ENCODE measurements around the gene TLCD2.
"Not testable (repeated sequence)": the region's sequence is repeated elsewhere in the genome, so short reads cannot be mapped to it uniquely, and the experiment has no call there.

TLCD2 gene

GRCh38 chr17:1714980-1715802 lies 5.0 kb upstream of the TLCD2 start:
- Histone ChIP-seq H3K36me3 (ENCODE audit: control insufficient read depth, insufficient read depth, low read length) (peaks cover 15% of the 10 kb centered on the region; the same call in 1 of the 2 replicates), H3K4me3 (ENCODE audit: low read depth, low read length) (peak overlapping the region; percentile 82), H3K27me3 (ENCODE audit: control insufficient read depth, insufficient read depth, low read length) (no peaks in the 10 kb centered on the region), H3K27ac (ENCODE audit: low read depth, low read length) (peak overlapping the region; percentile 85), H3K9ac (ENCODE audit: low read depth, low read length) (no peak overlapping the region), H3K4me1 (ENCODE audit: control insufficient read depth, insufficient read depth, low read length) (peaks cover 19% of the 10 kb centered on the region), H3K9me3 (ENCODE audit: control insufficient read depth, insufficient read depth, low read length) (no peaks in the 10 kb centered on the region)

- Histone ChIP-seq H3K4me1 (ENCODE audit: control insufficient read depth, insufficient read depth, low read length) (peaks cover 19% of the 10 kb centered on the region), H3K4me3 (ENCODE audit: low read depth, low read length) (peak overlapping the region; percentile 82), H3K9me3 (ENCODE audit: control insufficient read depth, insufficient read depth, low read length) (no peaks in the 10 kb centered on the region), H3K27me3 (ENCODE audit: control insufficient read depth, insufficient read depth, low read length) (no peaks in the 10 kb centered on the region), H3K27ac (ENCODE audit: low read depth, low read length) (peak overlapping the region; percentile 85), H3K9ac (ENCODE audit: low read depth, low read length) (peak overlapping the region; percentile 15; the same call in 1 of the 2 replicates), H3K36me3 (ENCODE audit: control insufficient read depth, insufficient read depth, low read length) (peaks cover 15% of the 10 kb centered on the region; the same call in 1 of the 2 replicates)
Measured at GRCh38 chr17:1714427-1714979, 4.3 kb upstream of the TLCD2 start.

DNA sequence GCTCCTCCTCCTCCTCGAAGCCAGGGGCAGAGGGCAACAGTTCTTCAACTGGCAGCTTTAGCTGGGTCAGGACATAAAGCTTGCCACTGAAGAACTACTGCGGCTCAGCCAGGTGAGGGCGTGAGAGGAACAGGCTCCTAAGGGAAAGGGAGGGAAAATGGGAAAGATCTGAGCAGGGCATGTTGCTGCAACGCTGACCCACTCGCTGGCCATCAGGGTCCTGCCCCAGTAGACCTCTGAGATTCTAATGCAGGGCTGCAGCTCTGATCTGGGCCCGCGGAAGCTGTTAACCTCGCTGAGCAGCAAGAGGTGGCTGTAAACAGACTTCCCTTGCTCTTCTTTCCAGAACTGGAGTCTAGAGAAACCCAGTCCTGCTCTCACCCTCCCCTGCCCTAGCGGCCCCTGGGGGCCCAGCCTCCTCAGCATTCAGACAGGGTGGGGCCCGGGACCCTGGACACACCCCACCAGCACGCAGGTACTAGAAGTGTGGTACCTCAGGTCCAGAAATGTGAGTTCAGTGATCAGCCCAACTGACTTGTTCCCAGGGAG lies 3.8 kb upstream of the TLCD2 start:
- H3K27ac ChIP-seq (ENCODE audit: low read depth, low read length), result peak overlapping the region; percentile 73
- H3K9ac ChIP-seq (ENCODE audit: low read depth, low read length), result peak overlapping the region; percentile 15; the same call in 1 of the 2 replicates
- peak overlapping the region; percentile 82 for H3K4me3 ChIP-seq (ENCODE audit: low read depth, low read length)
- 0 out of 2 replicates have a peak, but pooled peaks cover 3% of the 10 kb centered on the region for H3K27me3 ChIP-seq (ENCODE audit: control insufficient read depth, insufficient read depth, low read length)
- peaks cover 22% of the 10 kb centered on the region for H3K4me1 ChIP-seq (ENCODE audit: control insufficient read depth, insufficient read depth, low read length)
- H3K9me3 ChIP-seq (ENCODE audit: control insufficient read depth, insufficient read depth, low read length), result no peaks in the 10 kb centered on the region
- peaks cover 15% of the 10 kb centered on the region; the same call in 1 of the 2 replicates for H3K36me3 ChIP-seq (ENCODE audit: control insufficient read depth, insufficient read depth, low read length)

GRCh38 chr17:1713160-1713877 lies 3.1 kb upstream of the TLCD2 start:
- Histone ChIP-seq H3K27ac (ENCODE audit: low read depth, low read length) (no peak overlapping the region), H3K9me3 (ENCODE audit: control insufficient read depth, insufficient read depth, low read length) (no peaks in the 10 kb centered on the region), H3K4me3 (ENCODE audit: low read depth, low read length) (peak overlapping the region; percentile 82), H3K9ac (ENCODE audit: low read depth, low read length) (no peak overlapping the region), H3K4me1 (ENCODE audit: control insufficient read depth, insufficient read depth, low read length) (peaks cover 22% of the 10 kb centered on the region), H3K36me3 (ENCODE audit: control insufficient read depth, insufficient read depth, low read length) (peaks cover 15% of the 10 kb centered on the region; the same call in 1 of the 2 replicates), H3K27me3 (ENCODE audit: control insufficient read depth, insufficient read depth, low read length) (0 out of 2 replicates have a peak, but pooled peaks cover 3% of the 10 kb centered on the region)

DNA sequence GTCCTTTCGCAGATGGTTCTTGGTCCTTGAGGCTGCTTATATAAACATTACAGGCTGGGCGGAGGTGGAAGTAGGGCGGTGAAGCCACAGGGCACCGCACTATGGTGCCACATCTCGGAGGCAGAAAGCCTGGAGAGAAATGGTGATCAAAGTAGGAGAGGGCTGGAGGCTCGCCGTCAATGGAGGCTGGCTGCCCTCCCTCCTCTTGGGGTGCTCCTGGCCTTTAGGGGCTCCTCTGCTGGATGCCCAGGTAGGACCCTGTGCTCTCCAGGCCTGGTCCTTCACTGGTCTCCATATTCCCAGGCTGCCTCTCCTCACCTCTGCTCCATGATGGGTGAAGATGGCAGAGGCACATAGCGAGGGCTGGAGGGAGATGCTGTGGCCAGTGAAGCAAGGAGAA lies 2.1 kb upstream of the TLCD2 start:
- no peak overlapping the region for H3K4me3 ChIP-seq (ENCODE audit: low read depth, low read length)
- 0 out of 2 replicates have a peak, but pooled peaks cover 3% of the 10 kb centered on the region for H3K27me3 ChIP-seq (ENCODE audit: control insufficient read depth, insufficient read depth, low read length)
- peaks cover 17% of the 10 kb centered on the region for H3K4me1 ChIP-seq (ENCODE audit: control insufficient read depth, insufficient read depth, low read length)
- peaks cover 15% of the 10 kb centered on the region; the same call in 1 of the 2 replicates for H3K36me3 ChIP-seq (ENCODE audit: control insufficient read depth, insufficient read depth, low read length)
- no peak overlapping the region for H3K9ac ChIP-seq (ENCODE audit: low read depth, low read length)
- no peak overlapping the region for H3K27ac ChIP-seq (ENCODE audit: low read depth, low read length)
- H3K9me3 ChIP-seq (ENCODE audit: control insufficient read depth, insufficient read depth, low read length), result no peaks in the 10 kb centered on the region

DNA sequence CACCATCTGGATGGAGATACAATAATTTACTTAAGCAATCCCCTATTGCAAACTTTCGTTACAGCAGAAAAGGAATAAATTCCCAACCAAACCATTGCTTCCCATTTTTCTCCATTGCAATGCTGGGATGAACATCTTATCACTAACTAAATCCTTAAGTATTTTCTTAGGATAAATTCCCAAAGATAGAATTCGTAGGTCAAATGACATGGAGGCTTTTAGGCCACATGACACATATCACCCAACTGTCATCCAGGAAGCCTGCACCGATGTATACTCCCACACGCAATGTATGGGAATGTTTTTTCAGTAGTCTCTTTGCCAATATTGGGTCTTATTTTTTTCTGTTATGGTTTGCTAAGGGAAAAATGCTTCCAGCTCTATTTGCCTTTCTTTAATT lies 1.6 kb upstream of the TLCD2 start:
- Histone ChIP-seq H3K9ac (ENCODE audit: low read depth, low read length) (no peak overlapping the region), H3K36me3 (ENCODE audit: control insufficient read depth, insufficient read depth, low read length) (peaks cover 15% of the 10 kb centered on the region; the same call in 1 of the 2 replicates), H3K27me3 (ENCODE audit: control insufficient read depth, insufficient read depth, low read length) (0 out of 2 replicates have a peak, but pooled peaks cover 3% of the 10 kb centered on the region), H3K9me3 (ENCODE audit: control insufficient read depth, insufficient read depth, low read length) (no peaks in the 10 kb centered on the region), H3K4me1 (ENCODE audit: control insufficient read depth, insufficient read depth, low read length) (peaks cover 17% of the 10 kb centered on the region), H3K27ac (ENCODE audit: low read depth, low read length) (no peak overlapping the region), H3K4me3 (ENCODE audit: low read depth, low read length) (no peak overlapping the region)

- Histone ChIP-seq H3K4me3 (ENCODE audit: low read depth, low read length) (peak overlapping the region; percentile 71), H3K9me3 (ENCODE audit: control insufficient read depth, insufficient read depth, low read length) (no peaks in the 10 kb centered on the region), H3K27me3 (ENCODE audit: control insufficient read depth, insufficient read depth, low read length) (0 out of 2 replicates have a peak, but pooled peaks cover 3% of the 10 kb centered on the region), H3K27ac (ENCODE audit: low read depth, low read length) (no peak overlapping the region), H3K36me3 (ENCODE audit: control insufficient read depth, insufficient read depth, low read length) (peaks cover 15% of the 10 kb centered on the region; the same call in 1 of the 2 replicates), H3K4me1 (ENCODE audit: control insufficient read depth, insufficient read depth, low read length) (peaks cover 17% of the 10 kb centered on the region), H3K9ac (ENCODE audit: low read depth, low read length) (no peak overlapping the region)
Measured at GRCh38 chr17:1710807-1711553, 803 bp upstream of the TLCD2 start.

DNA sequence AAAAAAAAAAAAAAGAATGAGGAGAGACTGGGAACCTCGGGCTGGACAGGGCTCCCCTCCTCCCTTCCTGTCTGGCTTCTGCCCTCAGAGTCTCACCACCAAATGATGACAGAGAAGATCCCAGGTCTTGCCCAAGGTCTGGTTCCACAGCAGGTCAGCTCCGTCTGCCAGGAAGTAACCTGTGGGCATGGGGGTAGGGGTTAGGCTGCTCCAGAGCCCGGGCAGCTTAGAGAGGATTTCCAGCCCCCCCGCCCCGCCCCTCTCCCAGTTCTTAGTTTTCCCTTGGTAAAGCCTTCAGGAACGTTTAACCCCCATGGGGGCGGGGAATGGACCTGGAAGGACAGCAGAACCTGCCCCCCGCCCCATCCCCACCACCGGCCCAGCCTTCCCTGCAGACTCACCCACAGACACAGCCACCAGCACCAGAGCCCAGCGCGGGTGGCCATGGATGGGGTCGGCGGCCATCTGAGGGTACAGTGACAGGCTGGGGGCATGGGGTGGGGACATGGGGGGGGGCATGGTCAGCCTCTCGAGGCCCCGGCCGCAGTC lies 700 bp downstream of the TLCD2 start:
- Histone ChIP-seq H3K36me3 (ENCODE audit: control insufficient read depth, insufficient read depth, low read length) (peaks cover 15% of the 10 kb centered on the region; the same call in 1 of the 2 replicates), H3K27ac (ENCODE audit: low read depth, low read length) (no peak overlapping the region), H3K4me3 (ENCODE audit: low read depth, low read length) (peak overlapping the region; percentile 71; the same call in 1 of the 2 replicates), H3K4me1 (ENCODE audit: control insufficient read depth, insufficient read depth, low read length) (peaks cover 17% of the 10 kb centered on the region), H3K9me3 (ENCODE audit: control insufficient read depth, insufficient read depth, low read length) (no peaks in the 10 kb centered on the region), H3K27me3 (ENCODE audit: control insufficient read depth, insufficient read depth, low read length) (0 out of 2 replicates have a peak, but pooled peaks cover 3% of the 10 kb centered on the region), H3K9ac (ENCODE audit: low read depth, low read length) (no peak overlapping the region)

- Histone ChIP-seq H3K36me3 (ENCODE audit: control insufficient read depth, insufficient read depth, low read length) (peaks cover 15% of the 10 kb centered on the region; the same call in 1 of the 2 replicates), H3K4me1 (ENCODE audit: control insufficient read depth, insufficient read depth, low read length) (peaks cover 12% of the 10 kb centered on the region)
- not testable (repeated sequence) for H3K9me3 ChIP-seq (ENCODE audit: control insufficient read depth, insufficient read depth, low read length); H3K27me3 ChIP-seq (ENCODE audit: control insufficient read depth, insufficient read depth, low read length); H3K4me3 ChIP-seq (ENCODE audit: low read depth, low read length); H3K27ac ChIP-seq (ENCODE audit: low read depth, low read length); H3K9ac ChIP-seq (ENCODE audit: low read depth, low read length)
Measured at GRCh38 chr17:1708791-1709346, 1.3 kb downstream of the TLCD2 start.

Data from HUES48 (cell line).